ENCODE measurements around the gene NECAB2.

The NECAB2 gene

GRCh38 chr16:84038469-84038868 is 70.4 kb downstream of the NECAB2 start:
- no peak for TF ChIP-seq CTCF (IDR thresholded peaks at IDR 0.05; ENCODE audit: low read depth, low read length, missing control alignments)
- DNase-seq (ENCODE audit: low read depth), result no peak
- H3K4me3 ChIP-seq (ENCODE audit: low read depth, low read length), result no peak overlapping the region

GRCh38 chr16:84039696-84040095 is 71.7 kb downstream of the NECAB2 start:
- DNase-seq (ENCODE audit: low read depth), result no peak
- TF ChIP-seq CTCF (IDR thresholded peaks at IDR 0.05; ENCODE audit: low read depth, low read length, missing control alignments), result no peak
- no peak overlapping the region for H3K4me3 ChIP-seq (ENCODE audit: low read depth, low read length)

GRCh38 chr16:84040226-84040822 is 72.3 kb downstream of the NECAB2 start:
- no peak overlapping the region for H3K4me3 ChIP-seq (ENCODE audit: low read depth, low read length)

GRCh38 chr16:84040823-84041820 is 73.1 kb downstream of the NECAB2 start:
- no peak for DNase-seq (ENCODE audit: low read depth)
- no peak for TF ChIP-seq CTCF (IDR thresholded peaks at IDR 0.05; ENCODE audit: low read depth, low read length, missing control alignments)
- H3K4me3 ChIP-seq (ENCODE audit: low read depth, low read length), result no peak overlapping the region

More at GRCh38 chr16:84040226-84040822, 72.3 kb downstream of the NECAB2 start:
- no peak for TF ChIP-seq CTCF (IDR thresholded peaks at IDR 0.05; ENCODE audit: low read depth, low read length, missing control alignments)
- DNase-seq (ENCODE audit: low read depth), result no peak

- DNase-seq (ENCODE audit: low read depth), result no peak
- H3K4me3 ChIP-seq (ENCODE audit: low read depth, low read length), result no peak overlapping the region
- no peak for TF ChIP-seq CTCF (IDR thresholded peaks at IDR 0.05; ENCODE audit: low read depth, low read length, missing control alignments)
Measured at GRCh38 chr16:84041881-84042280, 73.8 kb downstream of the NECAB2 start.

GRCh38 chr16:84042308-84042878 is 74.3 kb downstream of the NECAB2 start, which contains the start of gene SLC38A8:
TSS of gene SLC38A8 (minus strand) at chr16:84042795. CDS start at chr16:84042157, 638 bp downstream.
- H3K4me3 ChIP-seq (ENCODE audit: low read depth, low read length), result no peak within 1 kb of the TSS
- no peak for TF ChIP-seq CTCF (IDR thresholded peaks at IDR 0.05; ENCODE audit: low read depth, low read length, missing control alignments)
- DNase-seq (ENCODE audit: low read depth), result no peak
